K562 (cell line): ENCODE measurements around the gene HOXA13. TPM values are rescaled to one million over a fixed set of nuclear protein-coding genes. Genes with fewer than 3 reads are reported as not detected.

ENCODE experiments used
- ATAC-seq: fragments of 200-7000 bp; cut with Tn5 transposase; 3 replicates; pipeline ENCODE4 v1.9.1; 2020; ENCODE audit warnings: moderate library complexity
- BruUV-seq: library from RNA; stranded (reverse); fragments of 400-500 nt; replicated peaks from 2 replicates; lab custom pipeline; 2021; lab: Mats Ljungman, UMichigan
- CTCF ChIA-PET: fragments of 300-600 bp; formaldehyde crosslinking; extraction: SDS; loops from one replicate; lab custom pipeline; 2021; ENCODE audit warnings: low intra/inter-chr PET ratio; lab: Yijun Ruan, JAX
- POLR2A ChIA-PET: fragments of 300-600, 350-650 bp; sonication (Branson Sonifier 250); formaldehyde crosslinking; extraction: SDS; loops from one replicate; lab custom pipeline; 2021; ENCODE audit warnings: antibody characterized with exemption, inconsistent platforms; lab: Yijun Ruan, JAX
- DNase-seq, 4 experiments: peaks; one replicate each; pipeline versions ENCODE4 v3.0.0 to v3.0.0-alpha.2; 2011 to 2018; ENCODE audit warnings: low spot score in 3 of 4, mixed read lengths in 3 of 4; ENCODE audit errors: extremely low read depth in 1 of 4
- FAIRE-seq: peaks from 2 replicates; lab custom pipeline; 2011; peaks lifted over from hg19 to GRCh38; lab: Jason Lieb, UNC
- H2AFZ ChIP-seq: 2 replicates; pipeline ENCODE4 v1.6.0; 2011; ENCODE audit warnings: low read depth, low read length, control low read depth, inconsistent platforms
- H3K27ac ChIP-seq: fragments of 200-600 bp; 3 replicates; pipeline ENCODE4 v1.8.0; 2011; ENCODE audit warnings: low read depth, mild to moderate bottlenecking, control low read depth, inconsistent platforms, low read length, moderate library complexity, mixed read lengths; ENCODE audit errors: extremely low read depth
- H3K27me3 ChIP-seq, 2 experiments: fragments of 300-600 bp in 1 of 2; 2 replicates in 1 of 2; 3 replicates in 1 of 2; pipeline versions ENCODE4 v1.6.0 to v1.8.0; 2011; ENCODE audit warnings: inconsistent platforms in 2 of 2, low read length in 2 of 2, mild to moderate bottlenecking in 1 of 2, mixed read lengths in 1 of 2, moderate library complexity in 1 of 2; ENCODE audit not compliant: control insufficient read depth in 2 of 2, insufficient read depth in 2 of 2
- H3K36me3 ChIP-seq: fragments of 300-600 bp; 3 replicates; pipeline ENCODE4 v1.8.0; 2011; ENCODE audit warnings: mild to moderate bottlenecking, low read length, inconsistent platforms; ENCODE audit not compliant: control insufficient read depth, insufficient read depth
- H3K4me1 ChIP-seq, 2 experiments: fragments of 200-600 bp in 1 of 2; replicated peaks in 1 of 2; 2 replicates in 1 of 2; 3 replicates in 1 of 2; pipeline versions ENCODE4 v1.5.1 to v1.8.0; 2011; ENCODE audit warnings: inconsistent platforms in 2 of 2, low read length in 2 of 2, mild to moderate bottlenecking in 1 of 2, mixed read lengths in 1 of 2, moderate library complexity in 1 of 2; ENCODE audit not compliant: control insufficient read depth in 2 of 2, insufficient read depth in 2 of 2
- H3K4me2 ChIP-seq: 2 replicates; pipeline ENCODE4 v1.6.1; 2011; ENCODE audit warnings: low read length, control low read depth, inconsistent platforms, mixed read lengths; ENCODE audit not compliant: insufficient read depth
- H3K4me3 ChIP-seq: fragments of 200-600 bp; sonication (generic), shearing (Covaris generic); 2 replicates; pipeline ENCODE4 v1.5.1; 2016; ENCODE audit warnings: control low read depth, inconsistent platforms
- H3K79me2 ChIP-seq: fragments of 200-600 bp; 3 replicates; pipeline ENCODE4 v1.8.0; 2011; ENCODE audit warnings: low read length, inconsistent platforms; ENCODE audit not compliant: control insufficient read depth, insufficient read depth
- H3K9ac ChIP-seq, 2 experiments: 2 replicates each; pipeline versions ENCODE4 v1.6.0 to v1.6.1; 2011; ENCODE audit warnings: low read depth in 2 of 2, low read length in 2 of 2, control low read depth in 1 of 2, inconsistent platforms in 1 of 2, mild to moderate bottlenecking in 1 of 2, mixed read lengths in 1 of 2; ENCODE audit not compliant: insufficient read depth in 1 of 2
- H3K9me1 ChIP-seq: one replicate; pipeline ENCODE4 v1.6.0; 2011; ENCODE audit warnings: inconsistent platforms, mild to moderate bottlenecking, low read length, moderate library complexity; ENCODE audit not compliant: control insufficient read depth, insufficient read depth
- H3K9me3 ChIP-seq: replicated peaks from 2 replicates; pipeline ENCODE4 v1.5.1; 2011; ENCODE audit warnings: low read depth, low read length, inconsistent platforms; ENCODE audit not compliant: control insufficient read depth, insufficient read depth
- H4K20me1 ChIP-seq: replicated peaks from 2 replicates; pipeline ENCODE4 v1.6.1; 2011; ENCODE audit warnings: low read length, inconsistent platforms, mixed read lengths; ENCODE audit not compliant: control insufficient read depth, insufficient read depth
- ATF3 ChIP-seq, 2 experiments: fragments of 450-650 bp in 1 of 2; sonication (generic) in 1 of 2; formaldehyde crosslinking in 1 of 2; IDR thresholded peaks in 1 of 2; conservative IDR thresholded peaks in 1 of 2; 2 replicates each; pipeline versions ENCODE4 v1.6.1 to v1.8.1; 2016 to 2023; ENCODE audit warnings: mild to moderate bottlenecking in 2 of 2, moderate library complexity in 2 of 2, inconsistent platforms in 1 of 2, missing genetic modification reagents in 1 of 2
- BRF2 ChIP-seq: IDR thresholded peaks from 3 replicates; pipeline ENCODE4 v1.6.1; 2011; ENCODE audit warnings: borderline replicate concordance, mild to moderate bottlenecking; ENCODE audit not compliant: insufficient read length, insufficient read depth
- DIDO1 ChIP-seq: fragments of 450-650 bp; IDR thresholded peaks from 2 replicates; pipeline ENCODE4 v1.6.1; 2016; ENCODE audit warnings: low read depth, missing biosample characterization, missing genetic modification characterization
- HCFC1 ChIP-seq: IDR thresholded peaks from 2 replicates; pipeline ENCODE4 v1.6.1; 2012; ENCODE audit warnings: low read depth, low read length, improper control_type of control experiment
- IRF1 ChIP-seq: sonication (generic); formaldehyde crosslinking; IDR thresholded peaks from 2 replicates; pipeline ENCODE4 v1.8.0; 2022; ENCODE audit warnings: missing genetic modification reagents, mild to moderate bottlenecking, borderline replicate concordance
- KDM4B ChIP-seq, 2 experiments: fragments of 450-650 bp in 1 of 2; sonication (generic) in 1 of 2; IDR thresholded peaks; 2 replicates each; pipeline ENCODE4 v1.6.1; 2016 to 2017; ENCODE audit warnings: borderline replicate concordance in 2 of 2, antibody characterized with exemption in 1 of 2, low read depth in 1 of 2, mild to moderate bottlenecking in 1 of 2
- MECOM ChIP-seq: fragments of 250-450 bp; sonication (Bioruptor Pico); IDR thresholded peaks from 2 replicates; pipeline ENCODE4 v1.8.0; 2022; ENCODE audit warnings: inconsistent platforms
- PHB ChIP-seq: fragments of 250-450 bp; sonication (Bioruptor Pico); IDR thresholded peaks from 2 replicates; pipeline ENCODE4 v1.5.0; 2021
- RBFOX2 ChIP-seq: fragments of 200-400 bp; formaldehyde crosslinking; IDR thresholded peaks from 2 replicates; pipeline ENCODE4 v1.6.1; 2017; ENCODE audit warnings: low read depth, mild to moderate bottlenecking, low read length, moderate library complexity
- RNF219 ChIP-seq: fragments of 250-450 bp; sonication (Bioruptor Pico); IDR thresholded peaks from 2 replicates; pipeline ENCODE4 v1.5.0; 2022; ENCODE audit warnings: mild to moderate bottlenecking
- SRSF3 ChIP-seq: fragments of 200-400 bp; formaldehyde crosslinking; IDR thresholded peaks from 2 replicates; pipeline ENCODE4 v1.6.1; 2016; ENCODE audit warnings: mild to moderate bottlenecking, low read length, moderate library complexity; ENCODE audit not compliant: insufficient read depth
- SRSF7 ChIP-seq: fragments of 200-400 bp; formaldehyde crosslinking; optimal IDR thresholded peaks from 2 replicates; pipeline ENCODE3; 2017; ENCODE audit warnings: mild to moderate bottlenecking, low read depth, low read length
- TCF15 ChIP-seq: fragments of 250-450 bp; sonication (Bioruptor Pico); IDR thresholded peaks from 2 replicates; pipeline ENCODE4 v1.8.0; 2022; ENCODE audit warnings: moderate library complexity, mild to moderate bottlenecking, inconsistent platforms
- TEAD1 ChIP-seq, 2 experiments: fragments of 450-650 bp in 1 of 2; sonication (generic) in 1 of 2; formaldehyde crosslinking; IDR thresholded peaks; 2 replicates each; pipeline versions ENCODE4 v1.4.0 to v1.8.0; 2020 to 2022; ENCODE audit warnings: mild to moderate bottlenecking in 2 of 2, missing genetic modification reagents in 1 of 2
- YBX1 ChIP-seq: fragments of 450-650 bp; IDR thresholded peaks from 2 replicates; pipeline ENCODE4 v1.7.1; 2016; ENCODE audit warnings: mild to moderate bottlenecking
- WGBS: fragments of 100-300 bp; shearing (Covaris generic); methylation state at CpG from one replicate; pipeline ENCODE4 v1.1.6; 2016; ENCODE audit warnings: low coverage, mixed read lengths; ENCODE audit not compliant: insufficient coverage; ENCODE audit errors: missing lambda C conversion rate; 5-methylcytosine and 5-hydroxymethylcytosine counted together
- in situ Hi-C: fragments of 300-500 bp; cut with MboI; formaldehyde crosslinking; loops from 4 replicates; pipeline ENCODE4 v1.15.0; 2018; ENCODE audit warnings: inconsistent platforms, mixed read lengths
- intact Hi-C: fragments of 100-400 bp; cut with micrococcal nuclease; formaldehyde crosslinking; loops from 2 replicates; pipeline ENCODE4 v1.14.2; 2022
- polyA plus RNA-seq, 8 experiments: library from polyadenylated mRNA; depleted of rRNA in 4 of 8; stranded (reverse) in 5 of 8; unstranded in 3 of 8; fragments of >200 nt; fragmentation: Nextera tagmentation in 2 of 8; fragmentation: Illumina TruSeq in 1 of 8; extraction: Ambion mirVana in 2 of 8; extraction: Trizol in 1 of 8; gene quantifications; 2 replicates each; pipeline versions ENCODE4 v1.2.1 to v1.2.3, GENCODE V29; 2011 to 2014; ENCODE audit warnings: inconsistent platforms in 1 of 8, missing spikeins in 1 of 8
- total RNA-seq, 7 experiments: library from RNA; depleted of rRNA in 6 of 7; stranded (reverse); fragments of >200 nt in 6 of 7; fragmentation: Illumina TruSeq in 2 of 7; extraction: Trizol in 2 of 7; gene quantifications; 2 replicates each; pipeline versions ENCODE4 v1.2.1 to v1.2.3, GENCODE V29; 2011 to 2021; ENCODE audit warnings: low replicate concordance in 1 of 7

HOXA13 gene
- total and polyA plus RNA-seq, 9 of the 15 experiments (the other 6 are each of a cell fraction or from before 2014, with no cell fraction given): not detected

GRCh38 chr7:27176962-27177794 lies 22.7 kb downstream of the HOXA13 start:
- Histone ChIP-seq H3K36me3 (no peaks in the 10 kb centered on the region), H4K20me1 (no peaks in the 10 kb centered on the region), H3K9ac (no peak overlapping the region), H3K27me3 (peaks cover 27 to 73% of the 10 kb centered on the region in 2 experiments), H3K79me2 (no peaks in the 10 kb centered on the region), H3K4me3 (no peak overlapping the region), H3K27ac (no peak overlapping the region), H3K9me3 (no peaks in the 10 kb centered on the region; the same call in 1 of the 2 replicates), H3K4me1 (peaks cover 0 to 7% of the 10 kb centered on the region in 2 experiments; a peak in 1 of 5 replicates), H2AFZ (no peak overlapping the region), H3K4me2 (no peak overlapping the region), H3K9me1 (no peaks in the 10 kb centered on the region)
- in situ Hi-C loops (no loop called here), intact Hi-C loops (no loop called here)
- WGBS: 2% methylated on average over 20 of the region's 22 CpGs
- ChIA-PET CTCF (no interaction called here), POLR2A (no interaction called here)
- DNase-seq: no peak
- no peak for FAIRE-seq
- ATAC-seq: no peak
- BruUV-seq: no TSS peak
- no peak for TF ChIP-seq HCFC1
- no peak for TF ChIP-seq SRSF3
- no peak for TF ChIP-seq ATF3 (IDR thresholded peaks at IDR 0.05)
- no peak for TF ChIP-seq ATF3 (CRISPR knock-in tag; conservative IDR thresholded peaks at IDR 0.05)
- no peak for TF ChIP-seq PHB
- TF ChIP-seq DIDO1 (tag): no peak
- TF ChIP-seq SRSF7: no peak
- no peak for TF ChIP-seq BRF2
- TF ChIP-seq TCF15: no peak
- TF ChIP-seq RNF219: no peak
- no peak for TF ChIP-seq RBFOX2
- TF ChIP-seq YBX1: no peak
- TF ChIP-seq TEAD1 (CRISPR knock-in tag; IDR thresholded peaks at IDR 0.05): no peak
- TF ChIP-seq IRF1: no peak
- no peak for TF ChIP-seq KDM4B (IDR thresholded peaks at IDR 0.05; ENCODE audit: borderline replicate concordance in 2 of 2, low read depth in 1 of 2)
- no peak for TF ChIP-seq MECOM
